HG02885 (cell line): ENCODE measurements around the gene EFNA2.
A peak's percentile ranks its signal among the peaks of the same experiment; 100 is the strongest.

Experiments
- ATAC-seq: cut with Tn5 transposase; IDR thresholded peaks from one replicate; pipeline ENCODE4 v1.9.1; 2021; ENCODE audit warnings: mild to moderate bottlenecking; ENCODE audit not compliant: unreplicated experiment, poor library complexity

The EFNA2 gene

GRCh38 chr19:1248786-1249297 lies 36.8 kb upstream of the EFNA2 start:
- peak; percentile 35 for ATAC-seq

GRCh38 chr19:1249298-1249989 lies 36.2 kb upstream of the EFNA2 start:
- ATAC-seq = peak; percentile 58

GRCh38 chr19:1249990-1250436 lies 35.7 kb upstream of the EFNA2 start:
- ATAC-seq = no peak

DNA sequence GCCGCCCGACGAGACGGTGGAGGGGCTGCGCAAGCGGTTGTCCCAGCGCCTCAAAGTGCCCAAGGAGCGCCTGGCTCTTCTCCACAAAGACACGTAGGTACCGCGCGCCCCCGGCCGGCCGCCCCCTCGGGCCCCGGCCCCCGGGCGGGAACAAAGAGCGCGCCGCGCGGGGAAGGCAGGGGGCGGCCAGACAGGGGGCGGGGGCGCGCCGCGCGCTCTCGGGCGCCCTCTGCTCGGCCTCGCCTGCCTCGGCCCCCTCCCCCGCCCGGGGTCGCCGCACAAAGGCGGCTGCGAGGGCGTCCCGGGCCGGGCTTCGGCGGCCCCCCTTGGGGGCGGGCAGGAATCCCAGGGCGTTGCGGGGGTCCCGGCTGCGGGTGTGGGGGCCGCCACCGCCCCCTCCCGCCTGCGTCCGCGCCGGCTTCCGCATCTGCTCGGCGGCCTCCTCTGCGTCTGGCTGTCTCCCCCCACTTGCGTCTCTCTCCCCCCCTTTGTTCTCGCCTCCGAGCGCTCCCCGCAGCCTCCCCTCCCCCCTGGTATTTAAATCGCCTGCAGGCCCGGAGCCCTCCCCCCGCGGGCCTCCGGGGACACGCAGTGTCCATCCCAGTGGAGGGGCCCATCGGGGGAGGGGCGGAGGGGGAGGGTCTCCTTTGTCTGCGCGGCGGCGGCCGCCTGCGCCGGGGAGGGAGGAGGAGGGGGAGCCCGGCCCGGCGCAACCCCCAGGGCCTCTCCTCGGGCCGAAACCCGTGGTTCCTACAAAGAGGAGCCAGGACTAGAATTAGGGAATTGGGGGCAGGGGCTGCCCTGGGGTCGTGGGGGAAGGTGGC lies 35.0 kb upstream of the EFNA2 start:
- ATAC-seq = no peak

- no peak for ATAC-seq
These were observed 34.1 kb upstream of the EFNA2 start for GRCh38 chr19:1251330-1252220.

- no peak for ATAC-seq
These were observed 33.4 kb upstream of the EFNA2 start for GRCh38 chr19:1252221-1252820.

- ATAC-seq = no peak
These were observed 32.7 kb upstream of the EFNA2 start for GRCh38 chr19:1252821-1253513.

DNA sequence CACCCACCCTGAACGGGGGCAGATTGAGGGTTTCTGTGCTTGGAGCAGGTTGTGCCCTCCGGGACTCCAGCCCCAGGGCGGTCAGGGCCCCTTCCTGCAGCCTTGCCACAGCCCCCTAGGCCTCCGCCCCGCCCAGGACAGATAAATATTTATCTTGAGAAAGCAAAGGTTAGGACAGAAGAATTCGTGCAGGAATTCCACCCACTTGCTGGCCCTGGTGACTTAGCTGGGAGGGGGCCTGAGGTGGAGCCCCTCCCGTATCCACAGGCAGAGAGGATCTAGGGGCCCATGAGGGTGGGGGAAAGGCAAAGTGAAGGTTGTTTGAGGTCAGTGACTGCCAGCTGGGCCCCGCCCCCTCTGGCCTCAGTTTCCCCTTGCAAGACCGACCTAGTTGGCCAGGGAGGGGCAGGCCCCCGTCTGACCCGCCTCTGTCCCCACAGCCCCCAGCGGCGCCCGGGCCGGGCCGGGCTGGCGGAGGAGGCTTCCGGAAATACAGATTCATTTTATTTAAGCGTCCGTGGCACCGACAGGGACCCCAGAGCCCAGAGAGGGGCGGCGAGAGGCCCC lies 32.1 kb upstream of the EFNA2 start:
- no peak for ATAC-seq

DNA sequence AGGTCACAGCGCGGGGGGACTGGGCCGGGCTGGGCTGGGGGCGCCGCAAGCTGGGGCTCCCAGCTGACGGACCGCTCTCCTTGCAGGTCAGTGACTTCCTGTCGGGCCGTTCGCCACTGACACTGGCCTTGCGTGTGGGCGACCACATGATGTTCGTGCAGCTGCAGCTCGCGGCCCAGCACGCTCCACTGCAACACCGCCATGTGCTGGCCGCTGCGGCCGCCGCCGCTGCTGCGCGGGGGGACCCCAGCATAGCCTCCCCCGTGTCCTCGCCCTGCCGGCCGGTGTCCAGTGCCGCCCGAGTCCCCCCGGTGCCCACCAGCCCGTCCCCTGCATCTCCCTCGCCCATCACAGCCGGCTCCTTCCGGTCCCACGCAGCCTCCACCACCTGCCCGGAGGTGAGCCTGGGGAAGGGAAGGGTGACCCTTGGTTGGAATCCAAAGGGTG lies 31.6 kb upstream of the EFNA2 start:
- no peak for ATAC-seq

DNA sequence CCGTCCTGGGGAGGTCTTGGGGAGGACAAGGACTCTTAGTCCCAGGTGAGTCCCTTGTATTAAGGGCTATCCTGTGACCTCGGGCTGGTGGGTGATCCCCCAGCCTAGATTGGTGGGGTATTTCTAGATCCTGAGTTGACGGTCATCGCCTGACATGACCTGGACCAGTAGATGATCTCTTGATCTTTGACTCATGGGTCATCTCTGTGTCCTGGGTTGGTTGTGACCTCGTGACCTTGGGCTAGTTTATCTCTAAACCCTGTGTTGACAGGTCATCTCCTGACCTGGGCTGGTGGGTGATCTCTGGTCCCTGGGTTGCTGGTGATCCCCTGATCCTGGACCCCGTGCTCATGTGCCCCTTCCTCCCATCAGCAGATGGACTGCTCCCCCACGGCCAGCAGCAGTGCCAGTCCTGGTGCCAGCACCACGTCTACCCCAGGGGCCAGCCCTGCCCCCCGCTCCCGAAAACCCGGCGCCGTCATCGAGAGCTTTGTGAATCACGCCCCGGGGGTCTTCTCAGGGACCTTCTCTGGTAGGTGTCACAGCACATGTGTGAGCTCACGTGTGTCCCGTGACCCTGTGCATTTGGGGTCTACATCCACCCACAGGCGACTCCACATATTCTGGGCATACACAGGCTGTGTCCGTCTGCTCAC lies 31.0 kb upstream of the EFNA2 start:
- ATAC-seq = no peak

DNA sequence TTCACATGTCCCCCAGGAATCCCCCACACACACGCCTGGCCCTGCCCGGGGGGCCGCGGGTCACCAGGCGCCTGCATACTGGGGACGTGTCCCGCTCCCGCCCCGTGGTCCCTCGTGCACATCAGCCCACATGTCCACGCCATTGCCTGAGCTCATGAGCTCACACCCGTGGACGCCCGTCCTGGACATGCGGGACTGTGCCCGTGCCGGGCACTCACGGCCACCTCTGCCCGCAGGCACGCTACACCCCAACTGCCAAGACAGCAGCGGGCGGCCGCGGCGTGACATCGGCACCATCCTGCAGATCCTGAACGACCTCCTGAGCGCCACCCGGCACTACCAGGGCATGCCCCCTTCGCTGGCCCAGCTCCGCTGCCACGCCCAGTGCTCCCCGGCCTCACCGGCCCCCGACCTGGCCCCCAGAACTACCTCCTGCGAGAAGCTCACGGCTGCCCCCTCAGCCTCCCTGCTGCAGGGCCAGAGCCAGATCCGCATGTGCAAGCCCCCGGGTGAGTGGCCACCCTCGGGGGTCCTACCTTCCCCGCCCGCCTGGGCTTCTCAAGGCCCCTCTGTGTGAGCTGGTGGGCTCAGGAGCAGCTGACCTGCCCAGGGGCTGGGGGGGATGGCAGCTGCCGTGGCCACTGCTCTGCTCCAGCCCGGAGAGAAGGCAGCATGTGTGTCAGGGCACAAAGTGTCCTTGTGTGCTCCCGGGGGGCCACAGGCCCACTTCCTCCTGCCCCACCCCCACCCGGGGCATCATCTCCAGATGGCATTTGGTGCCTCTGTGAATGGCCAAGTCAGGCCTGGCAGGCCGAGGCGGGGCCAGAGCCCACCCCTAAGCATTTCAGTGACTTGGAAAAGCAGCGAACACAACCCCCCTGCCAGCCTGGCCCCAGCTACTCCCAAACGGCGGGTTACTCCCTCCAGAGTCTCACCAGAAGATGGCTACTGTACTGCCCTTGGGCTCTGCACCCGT lies 30.2 kb upstream of the EFNA2 start:
- ATAC-seq = no peak

GRCh38 chr19:1256646-1257474 lies 28.8 kb upstream of the EFNA2 start:
- no peak for ATAC-seq

GRCh38 chr19:1257475-1258162 lies 28.1 kb upstream of the EFNA2 start:
- no peak for ATAC-seq

DNA sequence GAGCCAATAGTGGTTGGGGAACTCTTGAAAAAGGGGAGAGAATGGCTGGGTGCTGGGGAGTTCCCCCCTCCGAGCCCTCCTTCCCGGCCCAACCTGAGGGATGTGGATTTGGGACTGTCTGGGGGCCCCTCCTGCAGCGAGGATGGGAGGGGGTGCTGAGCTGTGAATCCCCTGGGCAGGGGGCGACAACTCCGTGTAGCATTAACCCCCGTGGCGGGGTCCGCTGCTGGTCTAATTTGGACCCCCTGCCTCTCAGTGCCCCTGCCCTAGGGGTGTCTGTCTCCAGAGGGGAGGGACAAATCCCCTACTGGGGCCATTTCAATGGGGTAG lies 27.5 kb upstream of the EFNA2 start:
- ATAC-seq = no peak

GRCh38 chr19:1258707-1259205 lies 26.9 kb upstream of the EFNA2 start:
- no peak for ATAC-seq
